NB4 (cell line): Measurements from ENCODE around the gene PLXDC1.

Experiments used
- CTCF ChIP-seq: IDR thresholded peaks from one replicate; pipeline ENCODE4 v1.5.1; 2012; ENCODE audit warnings: low read depth, low read length
- MAX ChIP-seq: IDR thresholded peaks from 2 replicates; pipeline ENCODE4 v1.6.1; 2011; ENCODE audit warnings: low read depth, low read length
- POLR2A ChIP-seq: IDR thresholded peaks from 2 replicates; pipeline ENCODE4 v1.6.1; 2011; ENCODE audit warnings: mild to moderate bottlenecking; ENCODE audit not compliant: insufficient read length; ENCODE audit errors: extremely low read depth

GRCh38 chr17:39151943-39152818 lies 744 bp upstream of the PLXDC1 start:
- TF ChIP-seq POLR2A (no peak), CTCF (no peak), MAX (no peak)
